ENCODE data around the gene ACADM. TPM values are rescaled to one million over a fixed set of nuclear protein-coding genes. Genes with fewer than 3 reads are reported as not detected.

Gene ACADM
- total RNA-seq, 1 experiment from 2014 or later, result 36.5 TPM

Other genes starting within 250 kb of the ACADM start
- 0.09 TPM in 1 of 2 replicates, not detected in the other for gene SLC44A5, start 113.6 kb upstream of the ACADM start, total RNA-seq (2021)
- gene RABGGTB, start 61.5 kb downstream of the ACADM start, total RNA-seq (2021), result 80.6 and 87.5 TPM in 2 replicates
- gene MSH4, start 72.2 kb downstream of the ACADM start, total RNA-seq (2021), result 0.35 and 0.50 TPM in 2 replicates
- not detected in 2 replicates for gene ASB17, start 207.7 kb downstream of the ACADM start, total RNA-seq (2021)